Measurements from ENCODE around the gene WWP2.

DNA sequence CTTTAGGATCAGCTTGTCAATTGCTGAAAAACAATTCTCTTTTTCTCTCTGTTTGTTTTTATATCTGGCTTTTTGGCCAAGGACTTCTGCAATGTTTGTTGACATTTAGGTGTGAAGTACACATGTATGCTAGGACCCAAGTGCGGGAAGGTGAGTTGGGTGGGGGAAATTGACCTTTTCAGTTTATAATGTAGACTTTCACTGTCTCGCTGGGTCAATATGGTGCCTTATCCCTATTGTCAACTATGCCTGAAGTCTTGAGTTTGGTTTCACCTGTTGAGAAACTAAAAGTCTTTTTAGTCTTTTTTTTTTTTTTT lies 9.5 kb downstream of the WWP2 start:
- TF ChIP-seq CTCF (IDR thresholded peaks at IDR 0.05; ENCODE audit: extremely low read depth in 1 of 2, insufficient read depth in 1 of 2, low read depth in 1 of 2, low read length in 2 of 2) (no peak), POLR2A (IDR thresholded peaks at IDR 0.05; ENCODE audit: low read depth, low read length) (no peak), EZH2 (IDR thresholded peaks at IDR 0.05; ENCODE audit: borderline replicate concordance, low read depth, low read length, severe bottlenecking) (no peak)

Measured in endothelial cell of umbilical vein (primary cell).